Neural progenitor cell (in vitro differentiated cells): ENCODE measurements around the gene LMX1B.

ENCODE experiments used
- CTCF ChIP-seq: fragments of 200-600 bp; sonication (generic); IDR thresholded peaks from 2 replicates; pipeline ENCODE4 v1.5.1; 2017; ENCODE audit warnings: antibody characterized with exemption, mild to moderate bottlenecking
- EZH2phosphoT487 ChIP-seq: fragments of 200-600 bp; sonication (generic); IDR thresholded peaks from 2 replicates; pipeline ENCODE4 v1.6.1; 2017; ENCODE audit warnings: antibody characterized with exemption

GRCh38 chr9:126689027-126689825, 75.5 kb downstream of the LMX1B start:
- TF ChIP-seq CTCF (peak; percentile 2), EZH2phosphoT487 (no peak)
